Measurements from ENCODE around the gene C3orf22. TPM values are rescaled to one million over a fixed set of nuclear protein-coding genes. Genes with fewer than 3 reads are reported as not detected.
"Not testable (repeated sequence)": the region's sequence is repeated elsewhere in the genome, so short reads cannot be mapped to it uniquely, and the experiment has no call there.

Gene C3orf22
- not detected for total RNA-seq

GRCh38 chr3:126558336-126559071 lies at the start of gene C3orf22:
Gene C3orf22 (minus strand): TSS chr3:126558932. CDS start chr3:126553390, 5,542 bp downstream.
- H3K9me3 Mint-ChIP-seq = no peaks in the 10 kb centered on the region
- no peak within 1 kb of the TSS for H3K27ac Mint-ChIP-seq
- ChIA-PET POLR2A (no interaction called here), CTCF (no interaction called here)
- no peaks in the 10 kb centered on the region for H3K36me3 Mint-ChIP-seq (ENCODE audit: low read depth)
- H3K4me1 Mint-ChIP-seq = no peaks in the 10 kb centered on the region
- peak; percentile 10 for DNase-seq
- no peak within 1 kb of the TSS for H3K4me3 Mint-ChIP-seq
- peaks cover 14% of the 10 kb centered on the region for H3K27me3 Mint-ChIP-seq

GRCh38 chr3:126607214-126607908 lies 48.6 kb upstream of the C3orf22 start:
- Mint-ChIP-seq H3K9me3 (no peaks in the 10 kb centered on the region), H3K27me3 (peaks cover 4% of the 10 kb centered on the region), H3K4me1 (peaks cover 11% of the 10 kb centered on the region), H3K4me3 (no peak overlapping the region), H3K27ac (no peak overlapping the region), H3K36me3 (ENCODE audit: low read depth) (no peaks in the 10 kb centered on the region)
- ChIA-PET CTCF (interaction anchor here (1.2 kb wide), 1 partner anchor 84 kb away, joined by 4 read pairs; no protein-coding TSS in a partner anchor), POLR2A (no interaction called here)
- DNase-seq = peak; percentile 32

- no peak for DNase-seq
- H3K36me3 Mint-ChIP-seq (ENCODE audit: low read depth) = no peaks in the 10 kb centered on the region
- H3K27me3 Mint-ChIP-seq = peaks cover 14% of the 10 kb centered on the region
- ChIA-PET CTCF (no interaction called here), POLR2A (no interaction called here)
- H3K27ac Mint-ChIP-seq = no peak overlapping the region
- H3K9me3 Mint-ChIP-seq = no peaks in the 10 kb centered on the region
- peaks cover 9% of the 10 kb centered on the region for H3K4me1 Mint-ChIP-seq
- H3K4me3 Mint-ChIP-seq = no peak overlapping the region
These were observed 47.3 kb upstream of the C3orf22 start for GRCh38 chr3:126606001-126606400.

- Mint-ChIP-seq H3K27me3 (peaks cover 14% of the 10 kb centered on the region), H3K27ac (no peak overlapping the region), H3K4me3 (no peak overlapping the region), H3K9me3 (no peaks in the 10 kb centered on the region), H3K36me3 (ENCODE audit: low read depth) (no peaks in the 10 kb centered on the region), H3K4me1 (peaks cover 9% of the 10 kb centered on the region)
- CTCF ChIA-PET = no interaction called here
- no peak for DNase-seq
- POLR2A ChIA-PET = no interaction called here
These were observed 46.0 kb upstream of the C3orf22 start for GRCh38 chr3:126604691-126605090.

GRCh38 chr3:126599101-126599500 lies 40.4 kb upstream of the C3orf22 start:
- Mint-ChIP-seq H3K27ac (no peak overlapping the region), H3K27me3 (peaks cover 20% of the 10 kb centered on the region), H3K36me3 (ENCODE audit: low read depth) (no peaks in the 10 kb centered on the region), H3K9me3 (no peaks in the 10 kb centered on the region), H3K4me1 (no peaks in the 10 kb centered on the region), H3K4me3 (no peak overlapping the region)
- DNase-seq = no peak
- ChIA-PET POLR2A (no interaction called here), CTCF (no interaction called here)

- POLR2A ChIA-PET; DNase-seq; H3K9me3 Mint-ChIP-seq; H3K27ac Mint-ChIP-seq; CTCF ChIA-PET; H3K4me1 Mint-ChIP-seq; H3K36me3 Mint-ChIP-seq (ENCODE audit: low read depth); H3K4me3 Mint-ChIP-seq: not testable (repeated sequence)
- peaks cover 10% of the 10 kb centered on the region for H3K27me3 Mint-ChIP-seq
These were observed 36.7 kb upstream of the C3orf22 start for GRCh38 chr3:126595479-126595878.

GRCh38 chr3:126591515-126591914 lies 32.8 kb upstream of the C3orf22 start:
- CTCF ChIA-PET; H3K9me3 Mint-ChIP-seq; DNase-seq; H3K4me1 Mint-ChIP-seq; H3K27ac Mint-ChIP-seq; POLR2A ChIA-PET; H3K36me3 Mint-ChIP-seq (ENCODE audit: low read depth); H3K4me3 Mint-ChIP-seq: not testable (repeated sequence)
- peaks cover 20% of the 10 kb centered on the region for H3K27me3 Mint-ChIP-seq

- H3K27me3 Mint-ChIP-seq = peaks cover 17% of the 10 kb centered on the region
- H3K4me1 Mint-ChIP-seq = no peaks in the 10 kb centered on the region
- no peak for DNase-seq
- no peak overlapping the region for H3K27ac Mint-ChIP-seq
- CTCF ChIA-PET = no interaction called here
- POLR2A ChIA-PET = no interaction called here
- H3K4me3 Mint-ChIP-seq = no peak overlapping the region
- no peaks in the 10 kb centered on the region for H3K9me3 Mint-ChIP-seq
- no peaks in the 10 kb centered on the region for H3K36me3 Mint-ChIP-seq (ENCODE audit: low read depth)
These were observed 23.6 kb upstream of the C3orf22 start for GRCh38 chr3:126582311-126582710.

GRCh38 chr3:126581569-126581968 lies 22.8 kb upstream of the C3orf22 start:
- ChIA-PET POLR2A (no interaction called here), CTCF (no interaction called here)
- H3K27ac Mint-ChIP-seq = no peak overlapping the region
- H3K4me3 Mint-ChIP-seq = no peak overlapping the region
- no peaks in the 10 kb centered on the region for H3K36me3 Mint-ChIP-seq (ENCODE audit: low read depth)
- peaks cover 17% of the 10 kb centered on the region for H3K27me3 Mint-ChIP-seq
- no peak for DNase-seq
- H3K4me1 Mint-ChIP-seq = no peaks in the 10 kb centered on the region
- no peaks in the 10 kb centered on the region for H3K9me3 Mint-ChIP-seq

GRCh38 chr3:126580746-126581145 lies 22.0 kb upstream of the C3orf22 start:
- no peaks in the 10 kb centered on the region for H3K36me3 Mint-ChIP-seq (ENCODE audit: low read depth)
- H3K9me3 Mint-ChIP-seq = no peaks in the 10 kb centered on the region
- no peaks in the 10 kb centered on the region for H3K4me1 Mint-ChIP-seq
- CTCF ChIA-PET = no interaction called here
- peaks cover 17% of the 10 kb centered on the region for H3K27me3 Mint-ChIP-seq
- H3K4me3 Mint-ChIP-seq = no peak overlapping the region
- DNase-seq = no peak
- H3K27ac Mint-ChIP-seq = no peak overlapping the region
- POLR2A ChIA-PET = no interaction called here

GRCh38 chr3:126578702-126579101 lies 20.0 kb upstream of the C3orf22 start:
- peaks cover 18% of the 10 kb centered on the region for H3K27me3 Mint-ChIP-seq
- no peak for DNase-seq
- H3K4me3 Mint-ChIP-seq = no peak overlapping the region
- no peaks in the 10 kb centered on the region for H3K9me3 Mint-ChIP-seq
- ChIA-PET POLR2A (no interaction called here), CTCF (no interaction called here)
- no peak overlapping the region for H3K27ac Mint-ChIP-seq
- no peaks in the 10 kb centered on the region for H3K4me1 Mint-ChIP-seq
- H3K36me3 Mint-ChIP-seq (ENCODE audit: low read depth) = no peaks in the 10 kb centered on the region

GRCh38 chr3:126577261-126577660 lies 18.5 kb upstream of the C3orf22 start:
- no peaks in the 10 kb centered on the region for H3K9me3 Mint-ChIP-seq
- DNase-seq = no peak
- no peaks in the 10 kb centered on the region for H3K36me3 Mint-ChIP-seq (ENCODE audit: low read depth)
- POLR2A ChIA-PET = no interaction called here
- H3K4me3 Mint-ChIP-seq = no peak overlapping the region
- H3K27ac Mint-ChIP-seq = no peak overlapping the region
- CTCF ChIA-PET = no interaction called here
- H3K4me1 Mint-ChIP-seq = no peaks in the 10 kb centered on the region
- H3K27me3 Mint-ChIP-seq = peaks cover 13% of the 10 kb centered on the region

- no peaks in the 10 kb centered on the region for H3K4me1 Mint-ChIP-seq
- ChIA-PET CTCF (no interaction called here), POLR2A (no interaction called here)
- H3K27me3 Mint-ChIP-seq = peaks cover 6% of the 10 kb centered on the region
- H3K36me3 Mint-ChIP-seq (ENCODE audit: low read depth) = no peaks in the 10 kb centered on the region
- no peak for DNase-seq
- no peak overlapping the region for H3K27ac Mint-ChIP-seq
- no peak overlapping the region for H3K4me3 Mint-ChIP-seq
- H3K9me3 Mint-ChIP-seq = no peaks in the 10 kb centered on the region
These were observed 14.9 kb upstream of the C3orf22 start for GRCh38 chr3:126573492-126574117.

GRCh38 chr3:126571078-126571477 lies 12.3 kb upstream of the C3orf22 start:
- Mint-ChIP-seq H3K27me3 (peaks cover 6% of the 10 kb centered on the region), H3K4me1 (no peaks in the 10 kb centered on the region), H3K4me3 (no peak overlapping the region), H3K36me3 (ENCODE audit: low read depth) (no peaks in the 10 kb centered on the region), H3K9me3 (no peaks in the 10 kb centered on the region), H3K27ac (no peak overlapping the region)
- no peak for DNase-seq
- POLR2A ChIA-PET = no interaction called here
- CTCF ChIA-PET = no interaction called here

All from activated CD4-positive, alpha-beta memory T cell treated with anti-CD3 and anti-CD28 coated beads, Interleukin-2, amount 10 ng/mL, durations not matched to agents 7 days and 5 days (primary cell).